ENCODE measurements around the gene CD44.

CD44 gene

DNA sequence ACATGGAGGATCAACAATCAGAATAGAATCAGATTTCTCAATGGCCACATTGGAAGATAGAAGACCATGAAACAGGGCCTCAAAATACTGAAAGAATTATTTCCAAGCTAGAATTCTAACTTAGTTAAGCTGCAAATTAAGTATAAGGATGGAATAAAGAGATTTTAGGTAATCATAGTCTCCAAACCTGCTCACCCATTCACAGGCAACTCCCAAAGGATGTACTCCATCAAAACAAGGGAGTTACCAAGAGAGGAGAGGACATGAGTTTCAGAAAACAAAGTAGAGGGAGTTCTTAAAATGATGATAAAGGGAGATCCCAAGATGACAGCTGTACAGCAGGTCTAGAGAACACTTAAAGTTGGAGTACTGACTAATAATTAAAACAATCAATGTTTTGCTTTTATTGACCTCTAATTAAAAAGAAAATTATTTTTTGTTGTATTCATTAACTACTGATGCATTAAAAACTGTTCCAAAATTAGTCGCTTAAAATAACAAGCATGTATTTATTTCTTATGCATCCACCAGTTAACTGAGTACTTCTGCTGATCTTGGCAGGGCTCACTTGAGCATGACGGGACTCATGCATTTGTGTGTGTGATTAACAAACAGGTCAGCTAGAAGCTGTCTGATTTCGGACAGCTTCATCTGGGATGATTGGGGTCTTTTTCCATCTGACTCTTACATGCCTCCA, 95.6 kb downstream of the CD44 start:
- in situ Hi-C loops (cut with MboI; ENCODE audit: low sequenced_read_pairs), result no loop called here

GRCh38 chr11:35235157-35235468, 96.1 kb downstream of the CD44 start:
- in situ Hi-C loops (cut with MboI; ENCODE audit: low sequenced_read_pairs), result no loop called here

DNA sequence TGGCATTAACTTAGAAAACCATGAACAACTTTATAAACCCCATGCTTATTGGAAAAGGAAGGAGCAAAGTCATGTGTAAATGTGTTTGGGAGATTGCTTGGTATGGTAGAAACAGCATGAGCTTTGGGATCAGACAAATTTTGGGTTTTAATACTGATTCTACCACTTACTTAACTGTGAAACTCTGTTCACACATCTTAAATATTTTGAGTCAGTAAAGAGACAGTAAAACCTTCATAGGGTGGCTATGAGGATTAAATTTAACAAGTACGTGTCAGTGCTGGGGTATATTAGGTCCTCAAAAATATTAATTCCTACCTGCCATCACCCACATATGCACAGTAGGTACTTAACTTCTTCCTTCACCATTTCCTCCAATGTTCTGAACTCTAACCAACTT, 96.5 kb downstream of the CD44 start:
- in situ Hi-C loops (cut with MboI; ENCODE audit: low sequenced_read_pairs), result no loop called here

GRCh38 chr11:35235936-35236666, 97.1 kb downstream of the CD44 start:
- in situ Hi-C loops (cut with MboI; ENCODE audit: low sequenced_read_pairs), result no loop called here

GRCh38 chr11:35236667-35237003, 97.7 kb downstream of the CD44 start:
- in situ Hi-C loops (cut with MboI; ENCODE audit: low sequenced_read_pairs), result no loop called here

GRCh38 chr11:35237351-35237750, 98.4 kb downstream of the CD44 start:
- in situ Hi-C loops (cut with MboI; ENCODE audit: low sequenced_read_pairs), result no loop called here

DNA sequence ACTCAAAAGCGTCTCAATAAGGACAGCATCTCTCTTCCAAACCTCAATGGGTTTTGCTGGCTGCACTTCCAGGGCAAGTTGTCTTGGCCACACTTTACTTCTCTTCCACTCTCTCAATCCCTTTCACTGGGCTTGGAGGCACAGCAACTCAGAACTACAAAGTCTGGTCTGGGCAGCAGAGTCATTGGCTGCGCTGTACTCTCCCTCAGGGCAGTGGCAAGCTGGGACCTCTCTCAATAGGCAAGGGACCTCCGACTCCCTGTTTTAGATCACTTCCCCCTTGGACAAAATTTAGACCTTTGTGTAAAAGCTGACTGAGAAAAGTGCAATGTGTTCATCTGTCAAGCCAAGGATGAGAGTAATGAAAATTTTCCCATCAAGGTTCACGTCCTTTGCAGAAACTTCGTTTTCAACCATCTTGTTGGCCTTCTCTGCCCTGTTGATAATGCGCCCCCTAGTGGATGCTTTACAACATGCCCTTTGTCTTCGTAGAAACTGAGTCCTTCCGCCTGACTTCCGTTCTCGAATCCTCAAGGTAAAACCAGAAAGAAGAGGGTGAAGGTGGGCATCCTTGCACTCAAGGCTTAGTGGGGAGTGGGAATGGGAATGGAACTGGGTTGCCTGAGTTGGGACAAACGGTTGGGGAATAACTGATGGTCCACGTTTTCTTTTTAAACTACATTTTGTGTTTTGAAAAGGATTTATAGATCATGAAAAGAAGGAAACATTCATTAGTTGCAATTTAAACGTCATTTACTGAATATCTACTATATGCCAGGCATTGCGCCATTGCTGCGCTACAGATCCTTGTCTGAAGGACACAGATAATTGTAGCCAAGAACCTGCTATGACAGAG, 99.1 kb downstream of the CD44 start:
- in situ Hi-C loops (cut with MboI; ENCODE audit: low sequenced_read_pairs), result no loop called here

- in situ Hi-C loops (cut with MboI; ENCODE audit: low sequenced_read_pairs), result no loop called here
Measured at GRCh38 chr11:35238882-35239281, 99.9 kb downstream of the CD44 start.

DNA sequence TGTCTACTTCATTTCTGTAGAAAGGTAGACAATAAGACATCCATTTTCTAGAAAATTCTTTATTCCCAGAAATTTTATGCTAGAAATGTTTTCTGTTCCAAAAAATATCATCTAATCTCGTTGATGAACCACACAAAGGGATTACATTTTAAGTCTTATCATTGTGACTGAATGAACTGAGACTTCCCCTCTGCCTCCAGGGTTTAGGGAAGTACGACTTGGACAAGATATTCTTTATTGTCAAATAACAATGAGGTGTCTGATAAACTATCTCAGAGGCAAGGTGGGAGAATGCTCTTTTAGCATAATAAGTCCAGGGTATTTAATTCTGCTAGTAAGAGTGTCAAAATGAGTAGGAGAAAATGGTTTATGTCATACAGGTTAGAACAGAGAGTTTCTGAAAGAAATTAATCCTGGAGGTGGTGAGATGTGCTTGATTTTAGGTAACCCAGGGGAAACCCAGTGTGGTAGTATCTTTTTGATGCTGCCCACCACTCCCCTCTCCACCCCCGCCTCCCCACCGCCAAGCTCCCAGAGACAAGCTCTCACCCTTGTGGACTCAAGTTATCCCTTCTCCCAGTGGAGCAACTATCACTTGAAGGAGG, 100.6 kb downstream of the CD44 start:
- in situ Hi-C loops (cut with MboI; ENCODE audit: low sequenced_read_pairs), result no loop called here

DNA sequence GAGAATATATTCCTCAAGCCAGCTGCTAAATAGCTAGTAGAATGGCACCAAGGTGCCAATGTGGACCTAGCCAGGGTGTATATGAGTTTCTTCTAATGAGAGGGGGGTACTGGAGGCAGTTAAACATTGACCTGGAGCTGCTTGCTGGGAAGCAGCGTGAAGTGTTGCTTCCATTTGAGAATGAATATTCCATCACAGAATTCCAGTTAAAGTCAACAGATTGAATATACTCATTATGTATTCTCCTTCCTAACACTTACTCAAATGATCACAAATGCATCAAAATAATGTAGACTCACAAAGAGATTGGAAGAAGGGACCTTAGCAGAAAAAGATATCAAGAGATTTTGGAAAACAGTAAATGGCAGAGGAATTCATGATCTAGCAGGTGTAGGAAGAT, 102.1 kb downstream of the CD44 start:
- in situ Hi-C loops (cut with MboI; ENCODE audit: low sequenced_read_pairs), result no loop called here

- in situ Hi-C loops (cut with MboI; ENCODE audit: low sequenced_read_pairs), result no loop called here
Measured at GRCh38 chr11:35241531-35241930, 102.6 kb downstream of the CD44 start.

GRCh38 chr11:35242412-35243242, 103.7 kb downstream of the CD44 start:
- in situ Hi-C loops (cut with MboI; ENCODE audit: low sequenced_read_pairs), result no loop called here

DNA sequence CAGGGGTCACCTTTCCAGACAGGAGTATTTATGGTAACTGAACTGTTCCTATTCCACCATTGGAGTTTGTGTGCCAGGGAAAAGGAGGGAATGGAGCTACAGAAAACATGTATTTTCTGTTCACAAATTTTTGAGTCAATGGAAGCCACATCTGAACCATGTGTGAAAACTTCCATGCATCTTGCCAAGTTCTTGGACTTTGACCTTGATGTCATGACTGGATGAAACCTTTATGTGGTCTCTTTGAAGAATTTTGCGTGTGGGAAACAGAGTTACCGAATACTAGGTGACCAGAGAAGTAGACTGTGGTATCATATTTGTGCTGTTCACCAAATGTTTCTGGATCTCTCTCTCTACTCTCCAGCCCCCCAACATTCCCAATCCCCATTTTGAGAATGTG, 104.8 kb downstream of the CD44 start:
- in situ Hi-C loops (cut with MboI; ENCODE audit: low sequenced_read_pairs), result no loop called here

GRCh38 chr11:35245056-35245455, 106.1 kb downstream of the CD44 start:
- in situ Hi-C loops (cut with MboI; ENCODE audit: low sequenced_read_pairs), result no loop called here

- in situ Hi-C loops (cut with MboI; ENCODE audit: low sequenced_read_pairs), result no loop called here
Measured at GRCh38 chr11:35245786-35246185, 106.8 kb downstream of the CD44 start.

GRCh38 chr11:35246745-35247144, 107.8 kb downstream of the CD44 start:
- in situ Hi-C loops (cut with MboI; ENCODE audit: low sequenced_read_pairs), result no loop called here

- in situ Hi-C loops (cut with MboI; ENCODE audit: low sequenced_read_pairs), result no loop called here
Measured at GRCh38 chr11:35247428-35247827, 108.5 kb downstream of the CD44 start.

DNA sequence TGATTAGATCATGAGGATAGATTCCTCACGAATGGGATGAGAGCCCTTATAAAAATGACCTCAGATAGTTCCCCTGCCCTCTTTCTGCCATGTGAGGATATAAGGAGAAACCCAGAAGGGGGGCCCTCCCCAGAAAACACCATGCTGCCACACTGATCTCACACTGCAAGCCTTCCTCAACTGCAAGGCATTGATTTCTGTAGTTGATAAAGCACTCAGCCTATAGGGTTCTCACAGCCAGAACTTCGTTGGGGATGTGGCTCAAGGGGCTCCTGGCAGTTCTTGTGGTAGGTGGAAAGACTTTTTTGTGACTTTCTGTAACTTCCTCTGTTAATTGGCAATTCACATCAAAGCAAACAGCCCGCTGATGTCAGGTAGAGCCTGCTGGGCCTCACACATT, 108.9 kb downstream of the CD44 start:
- in situ Hi-C loops (cut with MboI; ENCODE audit: low sequenced_read_pairs), result no loop called here

DNA sequence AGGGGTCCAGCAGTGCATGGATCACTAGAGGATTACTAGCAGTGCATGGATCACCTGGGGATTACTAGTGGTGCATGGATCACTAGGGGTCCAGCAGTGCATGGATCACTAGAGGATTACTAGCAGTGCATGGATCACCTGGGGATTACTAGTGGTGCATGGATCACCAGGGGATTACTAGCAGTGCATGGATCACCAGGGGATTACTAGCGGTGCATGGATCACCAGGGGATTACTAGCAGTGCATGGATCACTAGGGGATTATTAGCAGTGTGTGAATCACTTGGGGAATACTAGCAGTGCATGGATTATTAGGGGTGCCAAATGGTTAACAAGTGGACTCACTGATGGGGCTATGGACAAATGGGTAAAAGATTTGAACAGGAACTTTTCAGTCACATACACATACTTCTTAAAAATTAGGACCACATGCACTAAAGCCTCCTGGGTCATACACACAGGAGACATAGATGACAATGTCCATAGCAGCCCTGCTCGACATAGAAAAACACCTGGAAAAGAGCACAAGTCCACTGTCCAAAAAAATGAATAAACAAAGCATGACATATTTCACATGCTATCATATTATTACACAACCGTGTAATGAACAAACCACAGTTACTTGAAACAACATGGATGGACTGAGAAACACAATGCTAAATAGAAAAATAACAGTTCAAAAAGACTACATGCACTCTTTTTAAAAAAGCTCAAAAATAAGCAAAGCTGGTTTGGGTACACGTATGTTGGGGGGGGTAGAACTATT, 109.8 kb downstream of the CD44 start:
- in situ Hi-C loops (cut with MboI; ENCODE audit: low sequenced_read_pairs), result no loop called here

DNA sequence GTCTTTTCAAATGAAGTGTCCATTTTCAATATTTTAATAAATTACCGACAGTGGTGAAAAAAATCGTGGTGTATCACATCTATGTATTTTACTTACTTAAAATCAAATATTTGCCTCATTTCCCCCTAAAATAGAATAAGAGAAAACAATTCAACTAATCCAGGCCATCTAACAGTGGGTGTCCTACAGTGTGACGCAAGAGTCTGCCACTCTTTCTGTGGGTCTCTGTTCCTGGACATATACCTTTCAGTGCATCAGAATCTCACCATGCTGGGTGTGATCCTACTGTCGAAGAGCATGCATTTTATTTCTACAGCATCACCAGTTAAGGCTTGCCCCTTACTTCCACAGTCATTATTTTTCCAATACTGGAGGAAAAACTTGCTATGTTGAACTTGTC, 111.2 kb downstream of the CD44 start:
- in situ Hi-C loops (cut with MboI; ENCODE audit: low sequenced_read_pairs), result no loop called here
